Stomach (tissue), 4 donors: Measurements from ENCODE around the gene TM6SF1.

Experiments used
- CTCF ChIP-seq, 7 experiments: fragments of 450-650 bp in 4 of 7; fragments of 200-600 bp in 3 of 7; sonication (generic) in 3 of 7; IDR thresholded peaks; one replicate each; pipeline ENCODE4 v1.5.1; 2016 to 2019; ENCODE audit warnings: antibody characterized with exemption in 7 of 7, control low read depth in 2 of 7, mild to moderate bottlenecking in 1 of 7
- EP300 ChIP-seq: sonication (generic); formaldehyde crosslinking; IDR thresholded peaks from one replicate; pipeline ENCODE4 v1.6.1; 2017; ENCODE audit warnings: antibody characterized with exemption
- POLR2AphosphoS5 ChIP-seq, 3 donors: sonication (generic); formaldehyde crosslinking; IDR thresholded peaks; one replicate each; pipeline ENCODE4 v1.6.1; 2016; ENCODE audit warnings: antibody characterized with exemption in 3 of 3

- TF ChIP-seq CTCF (IDR thresholded peaks at IDR 0.05) (no peak), EP300 (no peak), POLR2AphosphoS5 (IDR thresholded peaks at IDR 0.05) (no peak)
Measured at GRCh38 chr15:83106994-83107840, at the start of gene TM6SF1.
